ENCODE data around the gene EMCN.

DNA sequence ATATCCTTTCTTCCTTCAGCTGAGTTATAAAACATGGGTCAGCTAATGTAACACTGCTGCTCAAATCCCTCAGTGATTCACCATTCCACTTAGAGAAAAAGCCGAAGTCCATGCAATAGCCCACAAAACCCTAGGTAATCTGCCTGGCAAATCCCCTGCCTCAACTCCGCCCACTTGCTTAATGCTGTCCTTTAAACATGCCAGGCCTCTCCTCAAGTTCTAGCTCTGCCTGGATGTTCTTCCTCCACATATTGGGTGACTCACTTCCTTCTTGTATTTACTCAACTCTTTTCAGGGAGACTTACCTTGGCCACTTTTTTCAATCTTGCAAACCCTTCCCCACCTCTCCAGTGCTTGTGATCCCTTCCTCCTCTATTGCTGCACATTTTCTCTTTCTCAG, 89.8 kb downstream of the EMCN start:
- TF ChIP-seq, protein P1, sequence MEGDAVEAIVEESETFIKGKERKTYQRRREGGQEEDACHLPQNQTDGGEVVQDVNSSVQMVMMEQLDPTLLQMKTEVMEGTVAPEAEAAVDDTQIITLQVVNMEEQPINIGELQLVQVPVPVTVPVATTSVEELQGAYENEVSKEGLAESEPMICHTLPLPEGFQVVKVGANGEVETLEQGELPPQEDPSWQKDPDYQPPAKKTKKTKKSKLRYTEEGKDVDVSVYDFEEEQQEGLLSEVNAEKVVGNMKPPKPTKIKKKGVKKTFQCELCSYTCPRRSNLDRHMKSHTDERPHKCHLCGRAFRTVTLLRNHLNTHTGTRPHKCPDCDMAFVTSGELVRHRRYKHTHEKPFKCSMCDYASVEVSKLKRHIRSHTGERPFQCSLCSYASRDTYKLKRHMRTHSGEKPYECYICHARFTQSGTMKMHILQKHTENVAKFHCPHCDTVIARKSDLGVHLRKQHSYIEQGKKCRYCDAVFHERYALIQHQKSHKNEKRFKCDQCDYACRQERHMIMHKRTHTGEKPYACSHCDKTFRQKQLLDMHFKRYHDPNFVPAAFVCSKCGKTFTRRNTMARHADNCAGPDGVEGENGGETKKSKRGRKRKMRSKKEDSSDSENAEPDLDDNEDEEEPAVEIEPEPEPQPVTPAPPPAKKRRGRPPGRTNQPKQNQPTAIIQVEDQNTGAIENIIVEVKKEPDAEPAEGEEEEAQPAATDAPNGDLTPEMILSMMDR (IDR thresholded peaks at IDR 0.05 in 2 of 3, conservative IDR thresholded peaks at IDR 0.05 in 1 of 3; ENCODE audit: borderline replicate concordance in 1 of 3, insufficient read depth in 1 of 3, low read depth in 2 of 3, low read length in 2 of 3) = no peak
- TF ChIP-seq EZH2phosphoT487 (IDR thresholded peaks at IDR 0.05; ENCODE audit: borderline replicate concordance) (no peak), SIN3A (IDR thresholded peaks at IDR 0.05; ENCODE audit: low read depth) (no peak), POLR2A (IDR thresholded peaks at IDR 0.05; ENCODE audit: borderline replicate concordance, extremely low read depth, insufficient read depth, insufficient read length) (no peak), SP1 (IDR thresholded peaks at IDR 0.05; ENCODE audit: low read depth) (no peak), EZH2 (IDR thresholded peaks at IDR 0.05) (no peak), POLR2AphosphoS5 (IDR thresholded peaks at IDR 0.05; ENCODE audit: low read depth, low read length) (no peak), ZFX (IDR thresholded peaks at IDR 0.05) (no peak), MAX (IDR thresholded peaks at IDR 0.05) (no peak)

Data from HCT116 (cell line).